Stimulated activated naive CD8-positive, alpha-beta T cell treated with anti-CD3 and anti-CD28 coated beads, Interleukin-15, Interleukin-2, amounts not matched to agents 100 U/mL and 50 U/mL, for 24 hours (primary cell): ENCODE results near the gene MAMLD1.

Source experiments
- ATAC-seq: fragments of 150-1000 bp; cut with Tn5 transposase; one replicate; pipeline ENCODE4 v1.10.0; 2021
- DNase-seq: peaks from one replicate; pipeline ENCODE4 v3.0.0; 2021

Gene MAMLD1

GRCh38 chrX:150408007-150408406 lies 44.9 kb downstream of the MAMLD1 start:
- ATAC-seq (no peak), DNase-seq (no peak)

GRCh38 chrX:150408561-150408960 lies 45.4 kb downstream of the MAMLD1 start:
- ATAC-seq (no peak), DNase-seq (no peak)

GRCh38 chrX:150409486-150409885 lies 46.4 kb downstream of the MAMLD1 start:
- ATAC-seq: no peak
- DNase-seq: no peak

GRCh38 chrX:150409964-150410363 lies 46.8 kb downstream of the MAMLD1 start:
- ATAC-seq (no peak), DNase-seq (no peak)

- ATAC-seq: no peak
- DNase-seq: no peak
These were observed 47.4 kb downstream of the MAMLD1 start for GRCh38 chrX:150410513-150410912.

- ATAC-seq: no peak
- DNase-seq: no peak
These were observed 48.5 kb downstream of the MAMLD1 start for GRCh38 chrX:150411656-150412055.

- no peak for ATAC-seq
- no peak for DNase-seq
These were observed 51.1 kb downstream of the MAMLD1 start for GRCh38 chrX:150414228-150414627.

- DNase-seq (no peak), ATAC-seq (no peak)
These were observed 53.4 kb downstream of the MAMLD1 start for GRCh38 chrX:150416469-150416868.

GRCh38 chrX:150421816-150422215 lies 58.7 kb downstream of the MAMLD1 start:
- no peak for DNase-seq
- ATAC-seq: no peak

GRCh38 chrX:150429594-150429993 lies 66.5 kb downstream of the MAMLD1 start:
- ATAC-seq: no peak
- DNase-seq: no peak

GRCh38 chrX:150436195-150436594 lies 73.1 kb downstream of the MAMLD1 start:
- no peak for DNase-seq
- ATAC-seq: no peak

- DNase-seq: no peak
These were observed 75.0 kb downstream of the MAMLD1 start for GRCh38 chrX:150438165-150438564.

GRCh38 chrX:150446151-150446550 lies 83.0 kb downstream of the MAMLD1 start:
- no peak for ATAC-seq
- no peak for DNase-seq

More at GRCh38 chrX:150438165-150438564, 75.0 kb downstream of the MAMLD1 start:
- ATAC-seq: no peak

- ATAC-seq (no peak), DNase-seq (no peak)
These were observed 83.9 kb downstream of the MAMLD1 start for GRCh38 chrX:150446995-150447394.

- DNase-seq (no peak), ATAC-seq (no peak)
These were observed 86.2 kb downstream of the MAMLD1 start for GRCh38 chrX:150449313-150449712.

- peak; percentile 71 for ATAC-seq
- no peak for DNase-seq
These were observed 87.5 kb downstream of the MAMLD1 start for GRCh38 chrX:150450519-150451177.

- DNase-seq: no peak
- no peak for ATAC-seq
These were observed 88.8 kb downstream of the MAMLD1 start for GRCh38 chrX:150451953-150452352.

GRCh38 chrX:150454083-150454482 lies 91.0 kb downstream of the MAMLD1 start:
- no peak for DNase-seq
- no peak for ATAC-seq

- ATAC-seq: no peak
These were observed 91.5 kb downstream of the MAMLD1 start for GRCh38 chrX:150454508-150455214.

GRCh38 chrX:150455215-150455608 lies 92.1 kb downstream of the MAMLD1 start:
- DNase-seq: no peak
- no peak for ATAC-seq

More at GRCh38 chrX:150454508-150455214, 91.5 kb downstream of the MAMLD1 start:
- no peak for DNase-seq

- no peak for DNase-seq
- no peak for ATAC-seq
These were observed 93.3 kb downstream of the MAMLD1 start for GRCh38 chrX:150456466-150456865.

GRCh38 chrX:150456941-150457340 lies 93.8 kb downstream of the MAMLD1 start:
- ATAC-seq (no peak), DNase-seq (no peak)

GRCh38 chrX:150459196-150459595 lies 96.1 kb downstream of the MAMLD1 start:
- ATAC-seq: no peak
- no peak for DNase-seq

- DNase-seq (no peak), ATAC-seq (no peak)
These were observed 96.9 kb downstream of the MAMLD1 start for GRCh38 chrX:150460063-150460462.
